Suprapubic skin (tissue), 4 donors: ENCODE results near the gene TMEM253. TPM values are rescaled to one million over a fixed set of nuclear protein-coding genes. Genes with fewer than 3 reads are reported as not detected.

Experiments used
- DNase-seq, 2 donors: peaks; one replicate each; pipeline ENCODE4 v3.0.0-alpha.2; 2019; ENCODE audit warnings: low spot score in 2 of 2
- H3K27ac ChIP-seq: fragments of 200-600 bp; sonication (generic); one replicate; pipeline ENCODE4 v1.5.1; 2019
- H3K27me3 ChIP-seq: fragments of 200-600 bp; sonication (generic); one replicate; pipeline ENCODE4 v1.5.1; 2019
- H3K36me3 ChIP-seq: fragments of 200-600 bp; sonication (generic); one replicate; pipeline ENCODE4 v1.5.1; 2019
- H3K4me1 ChIP-seq: fragments of 200-600 bp; sonication (generic); one replicate; pipeline ENCODE4 v1.5.1; 2019
- H3K4me3 ChIP-seq: fragments of 200-600 bp; sonication (generic); one replicate; pipeline ENCODE4 v1.5.1; 2019; ENCODE audit warnings: mild to moderate bottlenecking
- H3K9me3 ChIP-seq: fragments of 200-600 bp; sonication (generic); one replicate; pipeline ENCODE4 v1.5.1; 2019
- EP300 ChIP-seq: sonication (generic); formaldehyde crosslinking; IDR thresholded peaks from one replicate; pipeline ENCODE4 v1.6.1; 2017; ENCODE audit warnings: antibody characterized with exemption
- POLR2A ChIP-seq, 2 donors: fragments of 450-650 bp; IDR thresholded peaks; one replicate each; pipeline ENCODE4 v1.6.1; 2017; ENCODE audit warnings: antibody characterized with exemption in 2 of 2, mild to moderate bottlenecking in 2 of 2, moderate library complexity in 2 of 2
- POLR2AphosphoS5 ChIP-seq, 3 donors: sonication (generic); formaldehyde crosslinking; IDR thresholded peaks; one replicate each; pipeline ENCODE4 v1.6.1; 2017; ENCODE audit warnings: antibody characterized with exemption in 3 of 3
- WGBS: methylation state at CpG from one replicate; pipeline ENCODE4 v1.1.5; 2018; 5-methylcytosine and 5-hydroxymethylcytosine counted together
- total RNA-seq, 4 donors: library from RNA; depleted of rRNA; stranded (reverse); fragments of >200 nt; gene quantifications; one replicate each; pipeline ENCODE4 v1.1.0, GENCODE V29; 2016
- TF ChIP-seq, protein P1 (sequence below), 2 donors: fragments of 200-600 bp in 1 of 2; fragments of 450-650 bp in 1 of 2; sonication (generic) in 1 of 2; IDR thresholded peaks; one replicate each; pipeline ENCODE4 v1.5.1; 2016 to 2019; ENCODE audit warnings: antibody characterized with exemption in 2 of 2, mild to moderate bottlenecking in 1 of 2, moderate library complexity in 1 of 2

Gene TMEM253
- total RNA-seq, 4 donors from 2014 or later: 0.53 to 2.0 (median 0.83) TPM; not detected in 1

- 66% methylated on average over 8 of the region's 8 CpGs for WGBS
- no peak for TF ChIP-seq EP300
- TF ChIP-seq POLR2AphosphoS5 (IDR thresholded peaks at IDR 0.05): no peak
- TF ChIP-seq POLR2A (IDR thresholded peaks at IDR 0.05): no peak
- TF ChIP-seq, protein P1, sequence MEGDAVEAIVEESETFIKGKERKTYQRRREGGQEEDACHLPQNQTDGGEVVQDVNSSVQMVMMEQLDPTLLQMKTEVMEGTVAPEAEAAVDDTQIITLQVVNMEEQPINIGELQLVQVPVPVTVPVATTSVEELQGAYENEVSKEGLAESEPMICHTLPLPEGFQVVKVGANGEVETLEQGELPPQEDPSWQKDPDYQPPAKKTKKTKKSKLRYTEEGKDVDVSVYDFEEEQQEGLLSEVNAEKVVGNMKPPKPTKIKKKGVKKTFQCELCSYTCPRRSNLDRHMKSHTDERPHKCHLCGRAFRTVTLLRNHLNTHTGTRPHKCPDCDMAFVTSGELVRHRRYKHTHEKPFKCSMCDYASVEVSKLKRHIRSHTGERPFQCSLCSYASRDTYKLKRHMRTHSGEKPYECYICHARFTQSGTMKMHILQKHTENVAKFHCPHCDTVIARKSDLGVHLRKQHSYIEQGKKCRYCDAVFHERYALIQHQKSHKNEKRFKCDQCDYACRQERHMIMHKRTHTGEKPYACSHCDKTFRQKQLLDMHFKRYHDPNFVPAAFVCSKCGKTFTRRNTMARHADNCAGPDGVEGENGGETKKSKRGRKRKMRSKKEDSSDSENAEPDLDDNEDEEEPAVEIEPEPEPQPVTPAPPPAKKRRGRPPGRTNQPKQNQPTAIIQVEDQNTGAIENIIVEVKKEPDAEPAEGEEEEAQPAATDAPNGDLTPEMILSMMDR (IDR thresholded peaks at IDR 0.05): no peak
- Histone ChIP-seq H3K27ac (no peak overlapping the region), H3K27me3 (no peaks in the 10 kb centered on the region), H3K36me3 (no peaks in the 10 kb centered on the region), H3K9me3 (no peaks in the 10 kb centered on the region), H3K4me1 (peaks cover 3% of the 10 kb centered on the region), H3K4me3 (no peak overlapping the region)
- no peak for DNase-seq
These were observed 40.8 kb upstream of the TMEM253 start for GRCh38 chr14:21059842-21060613.

DNA sequence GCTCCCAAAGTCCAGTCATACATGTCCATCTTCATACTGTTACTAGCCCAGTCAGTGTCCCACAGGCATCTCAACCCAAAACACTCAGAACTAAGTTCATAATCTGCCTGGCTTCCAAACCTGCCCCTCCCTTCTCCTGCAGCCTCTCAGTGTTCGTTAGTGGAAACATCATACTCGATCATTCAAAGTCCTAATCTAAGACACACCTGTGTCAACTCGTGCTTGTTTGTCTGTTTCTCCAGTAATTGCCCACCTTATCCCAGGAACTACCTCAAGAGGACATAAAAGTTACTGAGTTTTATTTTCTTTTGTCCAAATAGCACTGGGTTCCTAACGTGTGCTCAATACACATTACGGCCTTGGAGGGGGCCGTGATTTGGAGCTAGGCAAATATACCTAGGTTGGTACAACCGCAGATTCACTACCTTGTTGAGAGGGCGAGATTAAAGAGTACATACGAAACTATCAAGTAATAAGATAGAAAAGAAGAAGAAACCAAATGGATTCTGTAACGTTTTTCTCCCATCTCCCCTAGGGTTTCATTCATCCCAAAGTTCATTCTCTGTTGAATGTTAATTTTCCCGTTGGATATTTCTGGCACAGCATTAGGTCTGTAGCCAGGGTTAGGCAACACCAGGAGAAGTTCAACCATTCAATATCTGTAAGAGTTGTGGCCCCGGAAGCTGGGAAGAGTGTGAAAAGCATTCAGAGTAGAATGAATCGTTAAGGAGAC lies 40.1 kb upstream of the TMEM253 start:
- DNase-seq: no peak
- Histone ChIP-seq H3K36me3 (no peaks in the 10 kb centered on the region), H3K27me3 (no peaks in the 10 kb centered on the region), H3K4me3 (no peak overlapping the region), H3K27ac (no peak overlapping the region), H3K9me3 (no peaks in the 10 kb centered on the region), H3K4me1 (peaks cover 3% of the 10 kb centered on the region)
- TF ChIP-seq POLR2AphosphoS5 (IDR thresholded peaks at IDR 0.05): no peak
- TF ChIP-seq POLR2A (IDR thresholded peaks at IDR 0.05): no peak
- TF ChIP-seq, protein P1 (IDR thresholded peaks at IDR 0.05): no peak
- no peak for TF ChIP-seq EP300
- WGBS: 79% methylated on average over 13 of the region's 13 CpGs

DNA sequence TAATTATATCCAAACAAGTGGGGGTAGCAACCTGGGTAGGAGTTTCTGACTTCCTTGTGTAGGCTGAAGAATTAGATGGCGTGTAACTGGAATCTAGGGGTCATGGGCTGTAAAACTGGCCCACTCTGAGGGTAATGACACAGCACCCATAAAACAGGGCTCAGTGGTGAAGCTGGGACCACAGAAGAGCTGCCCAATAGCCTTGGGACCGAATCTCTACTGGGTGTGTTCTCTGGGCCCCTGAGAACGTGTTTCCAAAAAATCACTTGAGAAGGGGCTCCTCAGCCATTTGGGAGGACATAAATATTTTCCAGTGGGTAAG lies 39.6 kb upstream of the TMEM253 start:
- H3K4me3 ChIP-seq: no peak overlapping the region
- TF ChIP-seq EP300 (no peak), POLR2AphosphoS5 (IDR thresholded peaks at IDR 0.05) (no peak)
- H3K27me3 ChIP-seq: no peaks in the 10 kb centered on the region
- peaks cover 3% of the 10 kb centered on the region for H3K4me1 ChIP-seq
- no peak overlapping the region for H3K27ac ChIP-seq
- DNase-seq: no peak
- H3K9me3 ChIP-seq: no peaks in the 10 kb centered on the region
- WGBS: 90% methylated on average over 3 of the region's 3 CpGs
- no peaks in the 10 kb centered on the region for H3K36me3 ChIP-seq

DNA sequence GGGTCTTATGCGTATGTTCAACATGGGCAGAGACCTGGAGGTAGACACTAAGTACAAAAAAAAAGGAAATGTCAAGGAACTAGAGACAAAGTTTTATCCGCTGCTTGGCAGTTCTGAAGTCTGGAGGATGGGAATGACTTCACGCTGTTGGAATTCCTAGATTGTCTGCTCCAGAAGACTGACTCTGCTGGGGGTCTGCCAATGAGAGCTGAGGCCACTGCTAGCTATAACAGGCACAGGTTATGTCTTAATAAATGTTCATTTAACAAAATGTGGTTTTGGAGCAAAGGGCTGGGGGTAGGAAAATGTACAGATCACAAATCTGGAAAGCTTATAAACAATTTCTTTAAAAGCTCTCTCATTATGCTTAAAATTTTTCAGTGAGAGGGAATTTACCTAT lies 37.4 kb upstream of the TMEM253 start:
- no peak for DNase-seq
- H3K36me3 ChIP-seq: no peaks in the 10 kb centered on the region
- TF ChIP-seq EP300 (no peak), POLR2A (IDR thresholded peaks at IDR 0.05) (no peak), POLR2AphosphoS5 (IDR thresholded peaks at IDR 0.05) (no peak)
- TF ChIP-seq, protein P1 (IDR thresholded peaks at IDR 0.05): no peak
- WGBS: 50% methylated on average over 3 of the region's 3 CpGs
- H3K4me3 ChIP-seq: no peak overlapping the region
- H3K9me3 ChIP-seq: no peaks in the 10 kb centered on the region
- H3K27ac ChIP-seq: no peak overlapping the region
- H3K4me1 ChIP-seq: peaks cover 3% of the 10 kb centered on the region
- no peaks in the 10 kb centered on the region for H3K27me3 ChIP-seq

GRCh38 chr14:21066882-21067502 lies 33.9 kb upstream of the TMEM253 start:
- DNase-seq: no peak
- H3K4me3 ChIP-seq: no peak overlapping the region
- H3K27ac ChIP-seq: no peak overlapping the region
- no peaks in the 10 kb centered on the region for H3K27me3 ChIP-seq
- no peaks in the 10 kb centered on the region for H3K9me3 ChIP-seq
- H3K36me3 ChIP-seq: no peaks in the 10 kb centered on the region
- WGBS: 65% methylated on average over 7 of the region's 7 CpGs
- H3K4me1 ChIP-seq: peaks cover 33% of the 10 kb centered on the region
- TF ChIP-seq POLR2A (IDR thresholded peaks at IDR 0.05) (no peak), POLR2AphosphoS5 (IDR thresholded peaks at IDR 0.05) (no peak), EP300 (no peak)
- TF ChIP-seq, protein P1 (IDR thresholded peaks at IDR 0.05): no peak
